Mesothelial cell of epicardium (in vitro differentiated cells): ENCODE results near the gene KLHL6. TPM values are rescaled to one million over a fixed set of nuclear protein-coding genes. Genes with fewer than 3 reads are reported as not detected.
"Not testable (repeated sequence)": the region's sequence is repeated elsewhere in the genome, so short reads cannot be mapped to it uniquely, and the experiment has no call there.

Experiments
- DNase-seq, 2 experiments: peaks; one replicate each; pipeline ENCODE4 v3.0.0; 2021; ENCODE audit warnings: low spot score in 2 of 2; ENCODE audit not compliant: unreplicated experiment in 2 of 2
- H3K27ac Mint-ChIP-seq: 2 replicates; pipeline ENCODE4 v1.8.0; 2021; ENCODE audit warnings: mixed read lengths
- H3K27me3 Mint-ChIP-seq: 2 replicates; pipeline ENCODE4 v1.8.0; 2021; ENCODE audit warnings: low read depth, mixed read lengths
- H3K36me3 Mint-ChIP-seq: 2 replicates; pipeline ENCODE4 v1.8.0; 2021; ENCODE audit warnings: mixed read lengths
- H3K4me1 Mint-ChIP-seq: 2 replicates; pipeline ENCODE4 v1.8.0; 2021; ENCODE audit warnings: mixed read lengths
- H3K4me3 Mint-ChIP-seq: 2 replicates; pipeline ENCODE4 v1.8.0; 2021; ENCODE audit warnings: mild to moderate bottlenecking, moderate library complexity, mixed read lengths
- H3K9me3 Mint-ChIP-seq: 2 replicates; pipeline ENCODE4 v1.8.0; 2021; ENCODE audit warnings: mixed read lengths
- total RNA-seq: library from RNA; stranded (reverse); gene quantifications from 3 replicates; pipeline ENCODE4 v1.2.1, GENCODE V29; 2021
- TF ChIP-seq, protein P1 (sequence below): fragments of 200-600 bp; sonication (generic); IDR thresholded peaks from one replicate; pipeline ENCODE4 v1.5.0; 2021; ENCODE audit warnings: antibody characterized with exemption; ENCODE audit not compliant: unreplicated experiment

Gene KLHL6
- total RNA-seq, 1 donor from 2014 or later, result 0.07 TPM

DNA sequence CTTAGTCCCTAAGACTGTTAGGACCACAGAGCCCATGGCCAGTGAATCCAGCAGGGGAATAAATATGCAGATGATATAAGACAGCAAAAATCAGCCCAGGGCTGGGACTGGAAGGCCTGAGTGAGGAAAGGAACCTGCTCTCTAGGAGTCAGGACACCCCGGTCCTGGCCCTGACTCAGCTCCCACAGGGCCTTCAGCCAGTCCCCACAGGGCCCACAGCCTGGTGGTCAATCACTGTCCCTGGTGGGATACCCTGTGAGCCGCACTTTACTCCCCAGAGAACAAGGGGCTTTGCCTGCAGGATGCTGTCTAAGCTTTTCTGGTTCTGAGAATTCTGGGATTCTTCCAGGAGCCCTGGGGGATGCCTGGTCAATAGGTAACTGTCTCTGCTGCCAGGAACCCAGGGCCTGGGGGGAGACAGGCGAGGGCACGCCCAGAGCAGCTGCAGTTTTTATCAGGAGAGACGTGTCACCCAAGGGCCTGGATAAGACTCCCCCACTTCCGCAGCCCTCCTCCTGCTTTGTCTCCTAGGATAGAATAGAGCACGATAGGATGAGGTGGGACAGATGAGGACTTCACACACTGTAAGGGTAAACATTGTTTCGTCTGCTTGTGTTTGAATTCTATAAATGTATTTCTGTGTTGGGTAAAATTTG lies 77.6 kb downstream of the KLHL6 start:
- Mint-ChIP-seq H3K27ac (peak overlapping the region; percentile 30), H3K27me3 (peaks cover 2% of the 10 kb centered on the region), H3K4me1 (peaks cover 18% of the 10 kb centered on the region), H3K4me3 (no peak overlapping the region), H3K36me3 (no peaks in the 10 kb centered on the region), H3K9me3 (no peaks in the 10 kb centered on the region)
- DNase-seq, result no peak
- TF ChIP-seq, protein P1, sequence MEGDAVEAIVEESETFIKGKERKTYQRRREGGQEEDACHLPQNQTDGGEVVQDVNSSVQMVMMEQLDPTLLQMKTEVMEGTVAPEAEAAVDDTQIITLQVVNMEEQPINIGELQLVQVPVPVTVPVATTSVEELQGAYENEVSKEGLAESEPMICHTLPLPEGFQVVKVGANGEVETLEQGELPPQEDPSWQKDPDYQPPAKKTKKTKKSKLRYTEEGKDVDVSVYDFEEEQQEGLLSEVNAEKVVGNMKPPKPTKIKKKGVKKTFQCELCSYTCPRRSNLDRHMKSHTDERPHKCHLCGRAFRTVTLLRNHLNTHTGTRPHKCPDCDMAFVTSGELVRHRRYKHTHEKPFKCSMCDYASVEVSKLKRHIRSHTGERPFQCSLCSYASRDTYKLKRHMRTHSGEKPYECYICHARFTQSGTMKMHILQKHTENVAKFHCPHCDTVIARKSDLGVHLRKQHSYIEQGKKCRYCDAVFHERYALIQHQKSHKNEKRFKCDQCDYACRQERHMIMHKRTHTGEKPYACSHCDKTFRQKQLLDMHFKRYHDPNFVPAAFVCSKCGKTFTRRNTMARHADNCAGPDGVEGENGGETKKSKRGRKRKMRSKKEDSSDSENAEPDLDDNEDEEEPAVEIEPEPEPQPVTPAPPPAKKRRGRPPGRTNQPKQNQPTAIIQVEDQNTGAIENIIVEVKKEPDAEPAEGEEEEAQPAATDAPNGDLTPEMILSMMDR, result no peak

DNA sequence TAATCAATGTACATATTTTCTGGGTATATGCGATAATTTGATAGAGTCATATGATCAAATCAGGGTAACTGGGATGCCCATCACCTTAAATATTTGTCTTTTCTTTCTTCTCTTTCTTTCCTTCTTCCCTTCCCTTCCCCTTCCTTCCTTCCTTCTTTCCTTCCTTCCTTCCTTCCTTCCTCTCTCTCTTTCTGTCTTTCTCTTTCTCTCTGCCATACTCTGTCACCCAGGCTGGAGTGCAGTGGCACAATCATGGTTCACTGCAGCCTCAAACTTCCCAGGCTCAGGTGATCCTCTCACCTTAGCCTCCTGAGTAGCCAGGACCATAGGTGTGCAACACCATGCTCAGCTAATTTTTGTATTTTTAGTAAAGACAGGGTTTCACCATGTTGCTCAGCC lies 79.7 kb downstream of the KLHL6 start:
- not testable (repeated sequence) for H3K27me3 Mint-ChIP-seq, H3K4me3 Mint-ChIP-seq, H3K27ac Mint-ChIP-seq, DNase-seq, H3K9me3 Mint-ChIP-seq, H3K36me3 Mint-ChIP-seq
- H3K4me1 Mint-ChIP-seq, result peaks cover 18% of the 10 kb centered on the region

DNA sequence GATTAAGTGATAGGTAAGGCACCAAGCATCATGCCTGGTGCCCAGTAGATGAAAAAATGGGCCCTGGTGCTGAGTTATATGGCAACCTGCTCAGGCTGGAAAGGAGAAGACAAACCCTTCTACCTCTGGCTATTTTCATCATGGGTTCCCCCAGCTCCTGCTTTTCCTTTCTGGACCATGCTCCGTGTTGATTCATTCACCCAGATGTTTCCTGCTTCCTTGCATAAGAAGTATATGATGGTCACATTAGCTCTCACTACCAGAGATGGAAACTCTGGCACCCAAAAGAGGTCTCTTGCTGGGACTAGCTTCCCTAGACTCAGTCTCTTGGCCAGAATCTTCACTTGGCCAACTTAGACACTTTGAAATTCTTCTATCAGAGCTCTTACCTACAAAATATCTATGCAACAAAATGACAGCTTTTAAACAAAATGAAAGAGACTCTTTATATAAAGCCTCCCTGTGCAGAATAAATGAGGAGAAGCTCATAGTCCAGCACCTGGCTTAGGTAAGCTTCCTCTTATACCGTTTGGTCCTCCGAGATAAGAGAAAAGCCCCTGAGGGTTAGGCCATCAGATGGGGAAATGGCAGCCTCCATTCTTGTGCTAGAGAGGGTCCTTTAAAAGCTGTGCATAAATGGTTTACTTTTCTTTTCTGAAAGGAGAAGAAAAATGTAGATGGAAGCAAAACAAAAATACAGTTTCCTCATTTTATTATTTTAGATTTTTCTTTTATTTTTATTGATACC lies 80.3 kb downstream of the KLHL6 start:
- TF ChIP-seq, protein P1, result no peak
- Mint-ChIP-seq H3K27me3 (peaks cover 2% of the 10 kb centered on the region), H3K9me3 (no peaks in the 10 kb centered on the region), H3K36me3 (no peaks in the 10 kb centered on the region), H3K4me1 (peaks cover 18% of the 10 kb centered on the region), H3K4me3 (no peak overlapping the region), H3K27ac (no peak overlapping the region)
- no peak for DNase-seq

DNA sequence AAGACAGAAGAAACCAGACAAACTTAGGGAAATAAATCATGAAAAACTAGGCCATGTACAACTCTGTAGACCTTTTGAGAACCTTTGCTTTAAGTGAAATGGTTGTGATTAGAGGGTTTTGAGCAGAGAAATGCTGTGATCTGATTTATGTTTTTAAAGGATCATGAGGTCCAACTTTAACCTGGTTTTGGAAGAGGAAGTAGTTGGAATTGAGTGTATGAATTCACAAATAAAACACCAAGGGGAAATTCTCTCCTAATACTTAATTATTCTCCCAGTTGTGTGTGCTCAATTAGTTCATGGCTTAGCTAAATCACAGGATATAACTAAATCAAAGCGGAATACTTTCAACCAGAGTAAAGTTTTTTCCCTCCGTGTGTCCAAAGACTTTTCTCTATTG lies 81.5 kb downstream of the KLHL6 start:
- H3K27ac Mint-ChIP-seq, result no peak overlapping the region
- no peaks in the 10 kb centered on the region for H3K9me3 Mint-ChIP-seq
- H3K36me3 Mint-ChIP-seq, result no peaks in the 10 kb centered on the region
- TF ChIP-seq, protein P1, result no peak
- no peak for DNase-seq
- H3K4me3 Mint-ChIP-seq, result no peak overlapping the region
- peaks cover 2% of the 10 kb centered on the region for H3K27me3 Mint-ChIP-seq
- peaks cover 14% of the 10 kb centered on the region for H3K4me1 Mint-ChIP-seq

DNA sequence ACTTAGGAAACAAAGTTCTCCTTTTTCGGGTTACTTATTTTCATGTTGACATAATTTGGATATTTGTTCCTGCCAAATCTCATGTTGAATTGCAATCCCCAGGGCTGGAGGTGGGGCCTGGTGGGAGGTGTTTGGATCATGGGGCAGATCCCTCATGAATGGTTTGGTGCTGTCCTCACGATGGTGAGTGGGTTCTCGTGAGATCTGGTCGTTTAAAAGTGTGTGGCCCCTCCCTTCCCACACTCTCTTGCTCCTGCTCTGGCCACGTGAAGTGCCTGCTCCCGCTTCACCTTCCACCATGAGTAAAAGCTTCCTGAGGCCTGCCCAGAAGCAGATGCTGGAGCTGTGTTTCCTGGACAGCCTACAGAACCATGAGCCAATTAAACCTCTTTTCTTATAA lies 83.4 kb downstream of the KLHL6 start:
- Mint-ChIP-seq H3K27ac (no peak overlapping the region), H3K36me3 (no peaks in the 10 kb centered on the region), H3K4me1 (peaks cover 6% of the 10 kb centered on the region), H3K9me3 (no peaks in the 10 kb centered on the region), H3K27me3 (peaks cover 3% of the 10 kb centered on the region), H3K4me3 (no peak overlapping the region)
- DNase-seq, result no peak
- TF ChIP-seq, protein P1, result no peak

DNA sequence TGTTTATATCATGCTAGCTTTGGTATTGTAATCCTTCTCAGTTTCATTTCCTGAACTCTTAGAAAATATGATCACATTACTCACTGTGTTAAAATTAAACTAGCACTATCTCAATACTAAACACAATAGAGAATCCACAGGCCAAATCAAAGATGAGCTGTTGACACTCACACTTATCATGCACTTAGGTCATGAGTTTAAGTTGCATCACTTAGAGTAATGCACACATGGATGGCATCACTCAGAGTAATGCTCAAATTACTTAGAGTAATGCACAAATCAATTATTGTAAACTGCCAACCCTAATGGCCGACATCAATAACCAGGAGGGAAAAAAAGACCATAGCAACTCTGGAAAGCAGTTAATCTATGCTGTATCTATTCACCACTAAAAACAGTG lies 87.1 kb downstream of the KLHL6 start:
- peaks cover 4% of the 10 kb centered on the region for H3K4me1 Mint-ChIP-seq
- TF ChIP-seq, protein P1, result no peak
- H3K27me3 Mint-ChIP-seq, result peaks cover 1% of the 10 kb centered on the region
- H3K27ac Mint-ChIP-seq, result no peak overlapping the region
- H3K36me3 Mint-ChIP-seq, result no peaks in the 10 kb centered on the region
- H3K4me3 Mint-ChIP-seq, result no peak overlapping the region
- no peaks in the 10 kb centered on the region for H3K9me3 Mint-ChIP-seq
- DNase-seq, result no peak
